ENCODE results near the gene B3GNT7.
A peak's percentile ranks its signal among the peaks of the same experiment; 100 is the strongest.

B3GNT7 gene

DNA sequence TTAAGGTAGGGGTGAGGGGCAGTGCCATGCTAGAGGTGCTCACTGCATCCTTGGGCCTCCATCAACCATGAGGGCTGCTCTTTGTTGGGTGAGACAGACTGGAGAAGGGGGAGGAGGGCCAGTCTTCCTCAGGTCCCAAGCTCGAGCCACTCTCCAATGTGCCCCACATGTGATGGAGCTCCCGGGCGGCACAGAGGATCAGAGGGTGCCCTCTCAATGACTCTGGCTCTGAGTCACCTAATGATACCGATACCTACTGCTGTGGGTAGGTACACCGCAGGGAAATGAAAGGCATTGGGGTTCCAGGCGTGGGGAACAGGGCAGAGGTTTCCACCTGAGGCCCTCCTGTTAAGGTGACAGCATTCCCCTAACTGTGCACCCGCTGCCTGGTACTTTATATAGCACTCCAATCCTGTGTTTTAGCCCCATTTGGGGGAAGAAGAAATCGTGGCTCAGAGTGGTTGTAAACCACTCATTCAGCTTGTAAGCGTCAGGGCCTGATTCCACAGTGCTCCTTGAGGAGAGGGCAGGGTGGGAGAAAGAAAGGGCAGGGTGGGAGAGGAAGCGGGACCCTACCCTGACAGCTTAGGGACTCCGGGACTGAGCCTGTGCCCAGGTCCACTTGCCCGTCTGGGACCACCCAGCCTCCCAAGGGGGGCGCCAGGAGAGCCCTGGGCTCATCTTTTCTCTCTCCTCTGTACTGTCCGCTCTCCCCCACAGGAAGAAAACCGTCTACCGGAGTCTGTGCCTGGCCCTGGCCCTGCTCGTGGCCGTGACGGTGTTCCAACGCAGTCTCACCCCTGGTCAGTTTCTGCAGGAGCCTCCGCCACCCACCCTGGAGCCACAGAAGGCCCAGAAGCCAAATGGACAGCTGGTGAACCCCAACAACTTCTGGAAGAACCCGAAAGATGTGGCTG lies 1.8 kb downstream of the B3GNT7 start:
- no peak overlapping the region for H3K4ac ChIP-seq (ENCODE audit: low read depth in 1 of 2, low read length in 2 of 2)
- DNase-seq = no peak
- no peak overlapping the region for H3K23ac ChIP-seq (ENCODE audit: low read length in 2 of 2)
- no peak overlapping the region for H2BK120ac ChIP-seq (ENCODE audit: low read depth, low read length)
- H3K18ac ChIP-seq (ENCODE audit: low read depth in 1 of 2, low read length in 2 of 2) = no peak overlapping the region
- no peak overlapping the region for H3K9ac ChIP-seq (ENCODE audit: low read length)
- H3K4me3 ChIP-seq (ENCODE audit: insufficient read depth in 1 of 2, low read depth in 1 of 2, low read length in 2 of 2) = no peak overlapping the region
- H2BK15ac ChIP-seq (ENCODE audit: low read depth, poor library complexity, severe bottlenecking) = no peak overlapping the region
- H4K8ac ChIP-seq (ENCODE audit: low read length) = no peak overlapping the region
- peaks cover 0 to 20% of the 10 kb centered on the region in 2 experiments for H3K36me3 ChIP-seq (ENCODE audit: control insufficient read depth in 1 of 2, insufficient read depth in 2 of 2, low read depth in 1 of 2, low read length in 2 of 2)
- H3K27ac ChIP-seq (ENCODE audit: low read length, poor library complexity, severe bottlenecking) = no peak overlapping the region
- H3K27me3 ChIP-seq (ENCODE audit: control insufficient read depth in 1 of 2, insufficient read depth in 1 of 2, low read length in 2 of 2) = peaks cover 11 to 67% of the 10 kb centered on the region in 2 experiments
- no peaks in the 10 kb centered on the region for H3K79me1 ChIP-seq (replicated peaks; ENCODE audit: low read length, poor library complexity, severe bottlenecking)
- WGBS = 92% methylated on average over 22 of the region's 22 CpGs
- peaks cover 28% of the 10 kb centered on the region for H3K4me1 ChIP-seq (ENCODE audit: control insufficient read depth, insufficient read depth, low read depth, low read length)
- no peak overlapping the region for H2AFZ ChIP-seq (ENCODE audit: low read depth, low read length)
- no peak overlapping the region for H2AK5ac ChIP-seq (ENCODE audit: low read length, severe bottlenecking)
- H3K14ac ChIP-seq (ENCODE audit: low read length in 2 of 2) = no peak overlapping the region
- H2BK12ac ChIP-seq (ENCODE audit: low read length in 2 of 2) = no peak overlapping the region
- no peak overlapping the region for H4K91ac ChIP-seq (ENCODE audit: low read length)
- no peaks in the 10 kb centered on the region for H3K9me3 ChIP-seq (ENCODE audit: control insufficient read depth, low read length)
- H2BK5ac ChIP-seq (ENCODE audit: low read depth, low read length, poor library complexity, severe bottlenecking) = no peak overlapping the region
- H3K4me2 ChIP-seq (ENCODE audit: low read length, poor library complexity, severe bottlenecking) = no peak overlapping the region

DNA sequence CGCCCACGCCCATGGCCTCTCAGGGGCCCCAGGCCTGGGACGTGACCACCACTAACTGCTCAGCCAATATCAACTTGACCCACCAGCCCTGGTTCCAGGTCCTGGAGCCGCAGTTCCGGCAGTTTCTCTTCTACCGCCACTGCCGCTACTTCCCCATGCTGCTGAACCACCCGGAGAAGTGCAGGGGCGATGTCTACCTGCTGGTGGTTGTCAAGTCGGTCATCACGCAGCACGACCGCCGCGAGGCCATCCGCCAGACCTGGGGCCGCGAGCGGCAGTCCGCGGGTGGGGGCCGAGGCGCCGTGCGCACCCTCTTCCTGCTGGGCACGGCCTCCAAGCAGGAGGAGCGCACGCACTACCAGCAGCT lies 2.4 kb downstream of the B3GNT7 start:
- Histone ChIP-seq H3K23ac (ENCODE audit: low read length in 2 of 2) (no peak overlapping the region), H2BK120ac (ENCODE audit: low read depth, low read length) (no peak overlapping the region)
- WGBS = 96% methylated on average over 28 of the region's 28 CpGs

DNA sequence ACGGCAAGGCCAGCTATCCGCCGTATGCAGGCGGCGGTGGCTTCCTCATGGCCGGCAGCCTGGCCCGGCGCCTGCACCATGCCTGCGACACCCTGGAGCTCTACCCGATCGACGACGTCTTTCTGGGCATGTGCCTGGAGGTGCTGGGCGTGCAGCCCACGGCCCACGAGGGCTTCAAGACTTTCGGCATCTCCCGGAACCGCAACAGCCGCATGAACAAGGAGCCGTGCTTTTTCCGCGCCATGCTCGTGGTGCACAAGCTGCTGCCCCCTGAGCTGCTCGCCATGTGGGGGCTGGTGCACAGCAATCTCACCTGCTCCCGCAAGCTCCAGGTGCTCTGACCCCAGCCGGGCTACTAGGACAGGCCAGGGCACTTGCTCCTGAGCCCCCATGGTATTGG lies 3.1 kb downstream of the B3GNT7 start:
- Histone ChIP-seq H3K4me1 (ENCODE audit: control insufficient read depth, insufficient read depth, low read depth, low read length) (peaks cover 27% of the 10 kb centered on the region), H3K9me3 (ENCODE audit: control insufficient read depth, low read length) (no peaks in the 10 kb centered on the region), H3K23ac (ENCODE audit: low read length in 2 of 2) (no peak overlapping the region), H3K9ac (ENCODE audit: low read length) (no peak overlapping the region), H3K4ac (ENCODE audit: low read depth in 1 of 2, low read length in 2 of 2) (no peak overlapping the region), H2AK5ac (ENCODE audit: low read length, severe bottlenecking) (no peak overlapping the region), H3K27ac (ENCODE audit: low read length, poor library complexity, severe bottlenecking) (no peak overlapping the region), H3K79me1 (replicated peaks; ENCODE audit: low read length, poor library complexity, severe bottlenecking) (no peaks in the 10 kb centered on the region), H2BK120ac (ENCODE audit: low read depth, low read length) (no peak overlapping the region), H3K4me2 (ENCODE audit: low read length, poor library complexity, severe bottlenecking) (no peak overlapping the region), H2BK15ac (ENCODE audit: low read depth, poor library complexity, severe bottlenecking) (no peak overlapping the region), H3K27me3 (ENCODE audit: control insufficient read depth in 1 of 2, insufficient read depth in 1 of 2, low read length in 2 of 2) (peaks cover 11 to 67% of the 10 kb centered on the region in 2 experiments), H2BK5ac (ENCODE audit: low read depth, low read length, poor library complexity, severe bottlenecking) (no peak overlapping the region), H4K91ac (ENCODE audit: low read length) (no peak overlapping the region), H3K4me3 (ENCODE audit: insufficient read depth in 1 of 2, low read depth in 1 of 2, low read length in 2 of 2) (no peak overlapping the region), H2BK12ac (ENCODE audit: low read length in 2 of 2) (no peak overlapping the region), H2AFZ (ENCODE audit: low read depth, low read length) (no peak overlapping the region), H3K14ac (ENCODE audit: low read length in 2 of 2) (peak overlapping the region in 1 of 2 experiments; percentile 41), H3K18ac (ENCODE audit: low read depth in 1 of 2, low read length in 2 of 2) (no peak overlapping the region), H4K8ac (ENCODE audit: low read length) (no peak overlapping the region), H3K36me3 (ENCODE audit: control insufficient read depth in 1 of 2, insufficient read depth in 2 of 2, low read depth in 1 of 2, low read length in 2 of 2) (peaks cover 0 to 20% of the 10 kb centered on the region in 2 experiments)
- 97% methylated on average over 27 of the region's 27 CpGs for WGBS
- no peak for DNase-seq

More for the DNA sequence above, 2.4 kb downstream of the B3GNT7 start:
- no peak overlapping the region for H3K4me3 ChIP-seq (ENCODE audit: insufficient read depth in 1 of 2, low read depth in 1 of 2, low read length in 2 of 2)
- no peak overlapping the region for H3K18ac ChIP-seq (ENCODE audit: low read depth in 1 of 2, low read length in 2 of 2)
- H3K4me1 ChIP-seq (ENCODE audit: control insufficient read depth, insufficient read depth, low read depth, low read length) = peaks cover 28% of the 10 kb centered on the region
- no peak overlapping the region for H2BK5ac ChIP-seq (ENCODE audit: low read depth, low read length, poor library complexity, severe bottlenecking)
- no peak for DNase-seq
- peaks cover 0 to 20% of the 10 kb centered on the region in 2 experiments for H3K36me3 ChIP-seq (ENCODE audit: control insufficient read depth in 1 of 2, insufficient read depth in 2 of 2, low read depth in 1 of 2, low read length in 2 of 2)
- H2AFZ ChIP-seq (ENCODE audit: low read depth, low read length) = no peak overlapping the region
- no peak overlapping the region for H3K14ac ChIP-seq (ENCODE audit: low read length in 2 of 2)
- H2BK15ac ChIP-seq (ENCODE audit: low read depth, poor library complexity, severe bottlenecking) = no peak overlapping the region
- H3K27me3 ChIP-seq (ENCODE audit: control insufficient read depth in 1 of 2, insufficient read depth in 1 of 2, low read length in 2 of 2) = peaks cover 11 to 67% of the 10 kb centered on the region in 2 experiments
- no peak overlapping the region for H4K91ac ChIP-seq (ENCODE audit: low read length)
- no peaks in the 10 kb centered on the region for H3K9me3 ChIP-seq (ENCODE audit: control insufficient read depth, low read length)
- no peak overlapping the region for H3K9ac ChIP-seq (ENCODE audit: low read length)
- no peaks in the 10 kb centered on the region for H3K79me1 ChIP-seq (replicated peaks; ENCODE audit: low read length, poor library complexity, severe bottlenecking)
- H3K4ac ChIP-seq (ENCODE audit: low read depth in 1 of 2, low read length in 2 of 2) = no peak overlapping the region
- no peak overlapping the region for H2BK12ac ChIP-seq (ENCODE audit: low read length in 2 of 2)
- H4K8ac ChIP-seq (ENCODE audit: low read length) = no peak overlapping the region
- H3K4me2 ChIP-seq (ENCODE audit: low read length, poor library complexity, severe bottlenecking) = no peak overlapping the region
- no peak overlapping the region for H2AK5ac ChIP-seq (ENCODE audit: low read length, severe bottlenecking)
- no peak overlapping the region for H3K27ac ChIP-seq (ENCODE audit: low read length, poor library complexity, severe bottlenecking)

DNA sequence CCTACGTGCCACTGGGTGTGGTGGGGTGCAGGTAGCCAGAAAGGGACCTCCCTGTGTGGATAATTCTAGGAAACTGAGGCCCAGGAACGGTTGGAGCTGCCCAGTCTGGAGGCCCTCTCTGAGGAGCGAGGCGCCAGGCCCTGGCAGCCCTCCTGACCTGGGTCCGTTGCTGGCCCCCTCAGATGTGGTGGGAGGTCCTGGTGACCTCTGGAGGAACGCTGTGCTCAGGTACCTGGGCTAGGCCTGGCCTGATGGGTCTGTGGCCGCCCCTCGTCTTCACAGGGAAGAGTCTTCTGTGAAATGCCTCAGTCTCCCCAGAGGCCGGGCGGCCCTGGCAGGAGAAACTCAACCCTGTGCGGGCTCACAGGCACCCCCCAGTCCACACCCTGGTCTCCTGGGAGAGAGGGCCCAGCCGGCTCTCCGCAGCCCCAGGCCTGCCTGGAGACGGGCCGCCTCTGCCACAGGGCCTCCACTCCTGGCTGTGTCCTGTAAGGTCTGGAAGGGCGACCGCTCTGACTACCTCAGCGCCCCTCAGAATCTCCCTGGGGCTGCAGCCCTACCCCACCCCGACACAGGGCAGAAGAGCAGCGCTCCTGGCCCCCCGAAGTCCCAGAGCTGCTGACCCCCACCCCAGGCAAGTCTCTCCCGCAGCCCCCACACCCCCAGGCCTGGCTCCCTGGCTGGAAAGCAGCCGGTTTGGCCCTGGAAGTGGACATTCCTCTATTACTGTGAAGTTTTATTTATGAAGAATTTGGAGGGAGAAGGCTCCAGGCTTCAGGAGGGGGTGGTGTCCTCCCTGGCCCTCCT lies 3.7 kb downstream of the B3GNT7 start:
- Histone ChIP-seq H3K36me3 (ENCODE audit: control insufficient read depth in 1 of 2, insufficient read depth in 2 of 2, low read depth in 1 of 2, low read length in 2 of 2) (peaks cover 0 to 20% of the 10 kb centered on the region in 2 experiments), H3K18ac (ENCODE audit: low read depth in 1 of 2, low read length in 2 of 2) (no peak overlapping the region), H2BK120ac (ENCODE audit: low read depth, low read length) (peak overlapping the region; percentile 2), H3K79me1 (replicated peaks; ENCODE audit: low read length, poor library complexity, severe bottlenecking) (no peaks in the 10 kb centered on the region), H2BK5ac (ENCODE audit: low read depth, low read length, poor library complexity, severe bottlenecking) (no peak overlapping the region), H2AK5ac (ENCODE audit: low read length, severe bottlenecking) (no peak overlapping the region), H3K9ac (ENCODE audit: low read length) (no peak overlapping the region), H3K14ac (ENCODE audit: low read length in 2 of 2) (peak overlapping the region in 1 of 2 experiments; percentile 41), H3K4ac (ENCODE audit: low read depth in 1 of 2, low read length in 2 of 2) (no peak overlapping the region), H3K4me2 (ENCODE audit: low read length, poor library complexity, severe bottlenecking) (no peak overlapping the region), H4K8ac (ENCODE audit: low read length) (no peak overlapping the region), H2BK12ac (ENCODE audit: low read length in 2 of 2) (no peak overlapping the region), H3K27me3 (ENCODE audit: control insufficient read depth in 1 of 2, insufficient read depth in 1 of 2, low read length in 2 of 2) (peaks cover 8 to 64% of the 10 kb centered on the region in 2 experiments), H2BK15ac (ENCODE audit: low read depth, poor library complexity, severe bottlenecking) (no peak overlapping the region), H3K27ac (ENCODE audit: low read length, poor library complexity, severe bottlenecking) (no peak overlapping the region), H3K9me3 (ENCODE audit: control insufficient read depth, low read length) (no peaks in the 10 kb centered on the region), H2AFZ (ENCODE audit: low read depth, low read length) (no peak overlapping the region), H3K23ac (ENCODE audit: low read length in 2 of 2) (no peak overlapping the region), H4K91ac (ENCODE audit: low read length) (no peak overlapping the region), H3K4me3 (ENCODE audit: insufficient read depth in 1 of 2, low read depth in 1 of 2, low read length in 2 of 2) (no peak overlapping the region), H3K4me1 (ENCODE audit: control insufficient read depth, insufficient read depth, low read depth, low read length) (peaks cover 26% of the 10 kb centered on the region)
- 94% methylated on average over 22 of the region's 23 CpGs for WGBS
- no peak for DNase-seq

All from mesenchymal stem cell (in vitro differentiated cells and primary cell).